Adrenal gland (tissue), 5 donors: ENCODE results near the gene RNF5.
"Not testable (repeated sequence)": the region's sequence is repeated elsewhere in the genome, so short reads cannot be mapped to it uniquely, and the experiment has no call there.

Experiments
- CTCF ChIP-seq, 6 experiments: fragments of 450-650 bp in 4 of 6; fragments of 200-600 bp in 2 of 6; sonication (generic) in 1 of 6; IDR thresholded peaks; 1 replicate in 5 of 6; 2 replicates in 1 of 6; pipeline versions ENCODE4 v1.5.1 to v1.8.0; 2016 to 2021; ENCODE audit warnings: antibody characterized with exemption in 6 of 6, mild to moderate bottlenecking in 2 of 6, moderate library complexity in 1 of 6
- POLR2A ChIP-seq, 2 donors: fragments of 450-650 bp; IDR thresholded peaks; one replicate each; pipeline ENCODE4 v1.6.1; 2017; ENCODE audit warnings: antibody characterized with exemption in 2 of 2, mild to moderate bottlenecking in 2 of 2, moderate library complexity in 1 of 2
- donor health status: DM: no; HTN: no; CAD: no.

DNA sequence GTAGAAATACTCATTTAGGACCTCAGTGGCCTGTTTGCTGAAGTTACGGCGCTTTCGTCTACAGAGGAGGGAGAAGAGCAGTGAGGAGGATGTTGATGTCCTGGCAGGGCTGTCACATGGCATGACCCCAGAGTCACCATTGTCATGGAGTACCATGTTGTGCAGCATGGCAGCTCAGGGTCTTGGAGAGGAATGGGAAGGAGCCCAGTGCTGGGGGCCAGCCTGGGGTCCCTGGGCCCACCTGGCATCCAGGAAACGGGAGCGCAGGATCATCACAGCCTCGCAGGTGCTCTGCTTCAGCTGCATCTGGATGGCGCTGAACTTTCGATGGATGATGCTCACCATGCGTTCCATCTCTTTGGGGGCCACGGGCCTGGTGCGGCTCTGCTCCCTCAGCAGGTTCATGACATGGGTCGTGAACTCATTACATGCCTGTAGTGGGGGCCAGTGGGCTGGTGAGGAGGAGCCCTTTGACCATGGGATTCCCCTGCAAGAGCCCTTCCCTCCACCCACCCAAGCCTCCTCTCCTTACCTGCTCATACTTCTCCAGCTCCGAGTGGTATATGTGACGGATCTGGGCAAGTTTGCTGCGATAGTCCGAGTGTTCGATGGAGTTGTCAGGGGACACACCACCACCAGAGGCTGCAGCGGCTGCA lies 9.6 kb downstream of the RNF5 start:
- not testable (repeated sequence) for TF ChIP-seq CTCF, POLR2A (IDR thresholded peaks at IDR 0.05)
